Small intestine (tissue), 7 donors: ENCODE measurements around the gene PHACTR2. TPM values are rescaled to one million over a fixed set of nuclear protein-coding genes. Genes with fewer than 3 reads are reported as not detected.
A peak's percentile ranks its signal among the peaks of the same experiment; 100 is the strongest.

Experiments used
- DNase-seq, 2 donors: peaks; one replicate each; pipeline versions ENCODE4 v3.0.0 to v3.0.0-alpha.2; 2013
- FAIRE-seq: peaks from 2 replicates; lab custom pipeline; 2012; peaks lifted over from hg19 to GRCh38; lab: Jason Lieb, UNC
- H3K27ac ChIP-seq, 3 donors: one replicate each; pipeline ENCODE4 v1.5.1; 2013; ENCODE audit warnings: low read length in 2 of 3, mild to moderate bottlenecking in 2 of 3, control low read depth in 1 of 3, inconsistent platforms in 1 of 3, low read depth in 1 of 3, moderate library complexity in 1 of 3
- H3K27me3 ChIP-seq, 3 donors: one replicate each; pipeline ENCODE4 v1.6.1; 2013; ENCODE audit warnings: low read length in 3 of 3, inconsistent platforms in 1 of 3; ENCODE audit not compliant: control insufficient read depth in 3 of 3, insufficient read depth in 3 of 3
- H3K36me3 ChIP-seq, 3 donors: one replicate each; pipeline ENCODE4 v1.6.1; 2013; ENCODE audit warnings: low read length in 3 of 3, inconsistent platforms in 1 of 3, low read depth in 1 of 3, mild to moderate bottlenecking in 1 of 3, moderate library complexity in 1 of 3; ENCODE audit not compliant: control insufficient read depth in 3 of 3, insufficient read depth in 2 of 3
- H3K4me1 ChIP-seq, 3 donors: one replicate each; pipeline ENCODE4 v1.6.1; 2013; ENCODE audit warnings: low read length in 2 of 3, inconsistent platforms in 1 of 3, low read depth in 1 of 3, mild to moderate bottlenecking in 1 of 3, moderate library complexity in 1 of 3; ENCODE audit not compliant: control insufficient read depth in 3 of 3, insufficient read depth in 2 of 3
- H3K4me3 ChIP-seq, 3 donors: one replicate each; pipeline ENCODE4 v1.5.1; 2013; ENCODE audit warnings: low read length in 3 of 3, control low read depth in 1 of 3, inconsistent platforms in 1 of 3, low read depth in 1 of 3, mild to moderate bottlenecking in 1 of 3, moderate library complexity in 1 of 3
- H3K9me3 ChIP-seq, 2 donors: one replicate each; pipeline ENCODE4 v1.6.1; 2013; ENCODE audit warnings: low read depth in 1 of 2, low read length in 1 of 2; ENCODE audit not compliant: control insufficient read depth in 2 of 2, insufficient read depth in 1 of 2
- WGBS, 3 donors: extraction: QIAGEN DNeasy Blood & Tissue Kit; methylation state at CpG; one replicate each; pipeline ENCODE4 v1.1.7; 2013; 5-methylcytosine and 5-hydroxymethylcytosine counted together
- polyA plus RNA-seq, 4 donors: library from polyadenylated mRNA; stranded (reverse) in 3 of 4; unstranded in 1 of 4; fragments of 200-250 nt in 3 of 4; fragments of 120-200 nt in 1 of 4; gene quantifications; one replicate each; pipeline versions ENCODE4 v1.2.1 to v1.2.3, GENCODE V29; 2013
- donor health status: healthy with polysubstance abuse.
- donor health status: control.
- donor health status: control.
- donor health status: Bipolar disorder and iron deficiency.
- donor health status: healthy.

PHACTR2 gene
- polyA plus RNA-seq, 4 donors = 6.8 to 26.0 (median 8.6) TPM

- Histone ChIP-seq H3K27ac (no peak overlapping the region), H3K27me3 (no peaks in the 10 kb centered on the region), H3K4me1 (peaks cover 3 to 8% (median 4%) of the 10 kb centered on the region in 3 donors), H3K36me3 (peaks cover 0 to 7% (median 0%) of the 10 kb centered on the region in 3 donors), H3K9me3 (peaks cover 0 to 20% of the 10 kb centered on the region in 2 donors), H3K4me3 (no peak overlapping the region)
- FAIRE-seq (no peak), DNase-seq (peak; percentile 55 to 77)
- WGBS, 3 donors = 59 to 78% (median 67%) methylated on average over 3 of the region's 3 CpGs
Observed at GRCh38 chr6:143705569-143705968, 27.8 kb downstream of the PHACTR2 start.

- 84 to 92% (median 92%) methylated on average over 3 of the region's 3 CpGs for WGBS, 3 donors
- peaks cover 0 to 20% of the 10 kb centered on the region in 2 donors for H3K9me3 ChIP-seq
- no peak overlapping the region for H3K4me3 ChIP-seq
- H3K36me3 ChIP-seq = peaks cover 0 to 7% (median 0%) of the 10 kb centered on the region in 3 donors
- no peak for FAIRE-seq
- no peak for DNase-seq
- H3K27me3 ChIP-seq = no peaks in the 10 kb centered on the region
- H3K4me1 ChIP-seq = peaks cover 0 to 8% (median 4%) of the 10 kb centered on the region in 3 donors
- H3K27ac ChIP-seq = no peak overlapping the region
Observed at GRCh38 chr6:143707697-143708096, 29.9 kb downstream of the PHACTR2 start.

- DNase-seq = no peak
- Histone ChIP-seq H3K27ac (no peak overlapping the region), H3K9me3 (peaks cover 0 to 20% of the 10 kb centered on the region in 2 donors), H3K36me3 (peaks cover 0 to 12% (median 0%) of the 10 kb centered on the region in 3 donors), H3K4me3 (no peak overlapping the region), H3K27me3 (no peaks in the 10 kb centered on the region), H3K4me1 (peaks cover 0 to 8% (median 4%) of the 10 kb centered on the region in 3 donors)
- FAIRE-seq = no peak
- 93 to 97% (median 94%) methylated on average over 1 of the region's 1 CpG for WGBS, 3 donors
Observed at GRCh38 chr6:143708889-143709288, 31.1 kb downstream of the PHACTR2 start.

- H3K27me3 ChIP-seq = no peaks in the 10 kb centered on the region
- no peak for DNase-seq
- peaks cover 0 to 12% of the 10 kb centered on the region in 2 donors for H3K9me3 ChIP-seq
- H3K4me3 ChIP-seq = no peak overlapping the region
- no peak overlapping the region for H3K27ac ChIP-seq
- no peak for FAIRE-seq
- 93 to 97% (median 95%) methylated on average over 3 of the region's 3 CpGs for whole genome bisulfite sequencing, 3 donors
- peaks cover 0 to 13% (median 1%) of the 10 kb centered on the region in 3 donors for H3K36me3 ChIP-seq
- peaks cover 0 to under 1% (median 0%) of the 10 kb centered on the region in 3 donors for H3K4me1 ChIP-seq
Observed at GRCh38 chr6:143711714-143712113, 33.9 kb downstream of the PHACTR2 start.

- no peak overlapping the region for H3K4me3 ChIP-seq
- no peaks in the 10 kb centered on the region for H3K27me3 ChIP-seq
- H3K4me1 ChIP-seq = no peaks in the 10 kb centered on the region
- DNase-seq (no peak), FAIRE-seq (no peak)
- no peak overlapping the region for H3K27ac ChIP-seq
- WGBS, 3 donors = 84 to 93% (median 86%) methylated on average over 1 of the region's 1 CpG
- no peaks in the 10 kb centered on the region for H3K9me3 ChIP-seq
- H3K36me3 ChIP-seq = peaks cover 0 to 20% (median 5%) of the 10 kb centered on the region in 3 donors
Observed at GRCh38 chr6:143718472-143718871, 40.7 kb downstream of the PHACTR2 start.

- H3K9me3 ChIP-seq = peaks cover 0 to 4% of the 10 kb centered on the region in 2 donors
- no peaks in the 10 kb centered on the region for H3K4me1 ChIP-seq
- no peak for FAIRE-seq
- H3K27me3 ChIP-seq = no peaks in the 10 kb centered on the region
- H3K36me3 ChIP-seq = peaks cover 0 to 19% (median 3%) of the 10 kb centered on the region in 3 donors
- no peak for DNase-seq
- H3K27ac ChIP-seq = no peak overlapping the region
- H3K4me3 ChIP-seq = no peak overlapping the region
Observed at GRCh38 chr6:143721642-143722041, 43.9 kb downstream of the PHACTR2 start.

- no peak overlapping the region for H3K27ac ChIP-seq
- DNase-seq (no peak), FAIRE-seq (no peak)
- no peaks in the 10 kb centered on the region for H3K4me1 ChIP-seq
- H3K9me3 ChIP-seq = peaks cover 0 to 7% of the 10 kb centered on the region in 2 donors
- peaks cover 0 to 12% (median 3%) of the 10 kb centered on the region in 3 donors for H3K36me3 ChIP-seq
- 95 to 99% (median 98%) methylated on average over 4 to 5 of the region's 5 CpGs for WGBS, 3 donors
- no peak overlapping the region for H3K4me3 ChIP-seq
- H3K27me3 ChIP-seq = no peaks in the 10 kb centered on the region
Observed at GRCh38 chr6:143724876-143725275, 47.1 kb downstream of the PHACTR2 start.

GRCh38 chr6:143726015-143726647 is 48.4 kb downstream of the PHACTR2 start:
- WGBS, 3 donors = 67 to 81% (median 72%) methylated on average over 2 of the region's 2 CpGs
- Histone ChIP-seq H3K27me3 (no peaks in the 10 kb centered on the region), H3K4me3 (no peak overlapping the region), H3K36me3 (peaks cover 0 to 8% (median 3%) of the 10 kb centered on the region in 3 donors), H3K27ac (no peak overlapping the region), H3K4me1 (no peaks in the 10 kb centered on the region), H3K9me3 (peaks cover 0 to 7% of the 10 kb centered on the region in 2 donors)
- FAIRE-seq (no peak), DNase-seq (no peak)
